Stimulated activated CD8-positive, alpha-beta memory T cell treated with anti-CD3 and anti-CD28 coated beads, Interleukin-7, amount 100 ng/mL, for 48 hours (primary cell): Measurements from ENCODE around the gene FAM131B.
"Not testable (repeated sequence)": the region's sequence is repeated elsewhere in the genome, so short reads cannot be mapped to it uniquely, and the experiment has no call there.

Source experiments
- DNase-seq, 2 donors: peaks; one replicate each; pipeline ENCODE4 v3.0.0-alpha.2; 2020; ENCODE audit warnings: low read depth in 1 of 2; ENCODE audit errors: extremely low read depth in 1 of 2

The FAM131B gene

GRCh38 chr7:143362131-143363015, at the start of gene FAM131B:
Gene FAM131B (minus strand): TSS chr7:143362713. CDS start chr7:143362603, 110 bp downstream.
- no peak for DNase-seq

GRCh38 chr7:143411976-143412708, 49.6 kb upstream of the FAM131B start:
- DNase-seq, result no peak

GRCh38 chr7:143410521-143411004, 48.0 kb upstream of the FAM131B start:
- no peak for DNase-seq

GRCh38 chr7:143408686-143409561, 46.4 kb upstream of the FAM131B start, which contains the start of gene EPHA1:
Gene EPHA1 (minus strand): TSS chr7:143408856. CDS start chr7:143408805, 51 bp downstream.
- no peak for DNase-seq

GRCh38 chr7:143408252-143408685, 45.8 kb upstream of the FAM131B start:
- DNase-seq, result no peak

GRCh38 chr7:143407287-143408251, 45.1 kb upstream of the FAM131B start:
- DNase-seq, result no peak

DNA sequence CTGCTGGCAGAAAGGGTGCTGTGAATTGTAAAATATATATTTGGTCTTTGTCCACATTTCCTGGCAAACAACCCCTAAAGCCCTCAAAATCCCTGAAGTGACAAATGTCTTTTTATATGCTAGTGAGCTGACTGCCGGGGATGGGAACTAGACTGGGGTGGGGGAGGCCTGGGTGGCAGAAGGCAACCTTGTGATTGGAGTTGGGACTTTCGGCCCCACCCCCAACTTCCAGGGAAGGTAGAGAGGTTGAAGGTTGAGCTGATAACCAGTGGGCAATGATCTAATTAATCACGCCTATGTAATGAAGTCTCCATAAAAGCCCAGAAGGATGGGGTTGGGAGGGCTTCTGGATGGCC, 43.5 kb upstream of the FAM131B start:
- DNase-seq, result no peak

DNA sequence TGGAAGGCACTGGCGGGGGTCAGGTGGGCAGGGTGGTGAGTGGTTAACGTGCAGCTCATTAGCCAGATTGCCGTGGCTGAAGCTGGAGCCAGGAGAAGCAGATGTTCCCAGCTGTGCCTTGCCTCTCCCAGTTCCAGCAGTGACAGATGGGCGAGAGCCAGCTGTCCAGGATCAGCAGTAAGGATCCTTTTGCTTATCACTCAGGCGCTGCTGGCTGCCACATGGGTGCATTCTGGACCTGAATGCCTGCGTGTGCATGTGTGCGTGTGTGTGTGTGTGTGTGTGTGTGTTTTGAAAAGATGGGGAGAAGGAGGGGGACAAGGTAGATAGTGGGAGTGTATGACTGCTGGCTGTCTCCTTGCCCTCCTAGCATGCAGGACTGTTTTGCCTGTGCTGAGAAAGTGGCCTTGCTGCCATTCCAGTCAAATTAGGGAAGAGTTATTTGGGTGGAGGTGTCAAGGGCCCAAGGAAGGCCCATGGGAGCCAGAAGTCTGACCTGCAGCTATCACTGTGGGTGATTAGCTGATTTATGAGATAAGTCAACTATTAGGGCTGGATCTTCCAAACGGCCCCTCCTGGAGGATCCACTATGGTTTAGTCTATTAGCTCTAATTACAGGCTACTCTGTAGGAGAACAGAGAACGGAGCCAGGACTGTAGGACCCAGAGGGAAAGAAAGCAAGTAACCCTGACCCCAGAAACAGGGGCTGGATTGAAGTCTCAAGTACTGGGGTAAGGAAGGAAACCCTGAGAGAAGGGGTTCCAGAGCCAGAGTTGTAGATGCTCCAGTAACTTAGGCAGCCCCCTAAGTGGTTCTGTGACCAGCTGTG, 42.9 kb upstream of the FAM131B start:
- DNase-seq, result no peak

DNA sequence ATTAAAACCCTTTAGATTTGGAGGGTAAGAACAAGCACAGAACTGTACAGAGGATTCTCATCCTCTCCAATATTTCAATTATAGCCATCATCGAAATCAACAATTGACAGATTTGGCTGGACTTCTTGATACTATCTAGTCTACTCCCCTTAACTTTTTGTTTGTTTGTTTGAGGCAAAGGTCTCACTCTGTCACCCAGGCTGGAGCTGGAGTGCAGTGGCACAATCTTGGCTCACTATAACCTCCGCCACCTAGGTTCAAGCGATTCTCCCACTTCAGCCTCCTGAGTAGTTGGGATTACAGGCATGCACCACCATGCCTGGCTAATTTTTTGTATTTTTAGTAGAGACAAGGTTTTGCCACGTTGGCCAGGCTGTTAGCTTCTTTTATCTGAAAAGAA, 39.7 kb upstream of the FAM131B start:
- DNase-seq, result not testable (repeated sequence)

DNA sequence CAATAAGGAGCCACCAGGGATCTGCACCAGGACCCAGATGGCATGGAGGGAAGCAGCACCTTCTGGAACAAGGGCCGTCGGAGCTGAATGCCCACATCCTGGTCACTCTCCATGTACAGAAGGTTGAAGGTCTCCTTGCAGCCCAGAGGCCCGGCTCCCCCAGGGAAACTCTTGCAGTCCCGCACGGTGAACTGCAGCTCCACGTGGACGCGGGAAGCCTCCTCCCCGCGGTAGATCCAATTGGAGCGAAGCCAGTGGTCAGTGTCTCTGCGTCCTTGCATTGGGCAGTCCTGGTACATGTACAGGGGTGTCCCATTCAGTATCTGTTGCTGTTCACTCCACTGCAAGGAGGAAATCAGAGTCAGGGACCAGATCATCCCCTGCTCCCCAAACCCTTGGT, 38.8 kb upstream of the FAM131B start:
- no peak for DNase-seq

- no peak for DNase-seq
Observed at GRCh38 chr7:143399642-143400041, 37.1 kb upstream of the FAM131B start.

DNA sequence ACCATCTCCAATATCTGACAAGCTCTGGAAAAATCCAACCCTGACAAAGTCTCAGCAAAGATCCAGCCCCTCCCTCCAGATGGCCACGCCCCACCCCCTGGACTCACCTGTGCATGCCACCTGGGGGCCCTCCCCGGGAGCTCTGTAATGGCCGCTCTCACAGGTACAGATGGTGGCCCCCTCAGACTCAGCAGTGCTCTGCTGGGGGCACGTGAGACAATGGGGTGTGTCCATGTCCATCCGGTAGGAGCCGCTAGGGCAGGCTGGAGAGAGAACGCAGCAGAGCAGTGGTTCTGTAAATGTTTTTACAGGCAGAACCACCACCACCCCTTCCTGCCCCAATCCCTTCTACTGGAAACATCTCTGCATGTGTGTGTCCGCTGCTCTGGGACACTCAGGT, 36.6 kb upstream of the FAM131B start:
- DNase-seq, result no peak

GRCh38 chr7:143398616-143399015, 36.1 kb upstream of the FAM131B start:
- no peak for DNase-seq

- no peak for DNase-seq
Observed at GRCh38 chr7:143397710-143398530, 35.4 kb upstream of the FAM131B start.

GRCh38 chr7:143396625-143397556, 34.4 kb upstream of the FAM131B start:
- DNase-seq, result no peak

- no peak for DNase-seq
Observed at GRCh38 chr7:143396182-143396581, 33.7 kb upstream of the FAM131B start.
